HEK293 (cell line): ENCODE results near the gene FGD4.

Experiments
- CTCF ChIA-PET: fragments of 350-600 bp; formaldehyde crosslinking; extraction: SDS; loops from one replicate; lab custom pipeline; 2021; ENCODE audit warnings: antibody characterized with exemption; lab: Yijun Ruan, JAX
- POLR2A ChIA-PET: fragments of 300-600 bp; formaldehyde crosslinking; extraction: SDS; loops from one replicate; lab custom pipeline; 2020; ENCODE audit warnings: antibody characterized with exemption, inconsistent platforms; lab: Yijun Ruan, JAX
- H3K27ac ChIP-seq: fragments of 200-500 bp; sonication (Bioruptor generic); 2 replicates; pipeline ENCODE4 v1.5.1; 2014; ENCODE audit warnings: low read depth, low read length, control low read depth, inconsistent platforms; ENCODE audit errors: extremely low read depth
- H3K36me3 ChIP-seq, 2 experiments: fragments of 200-500 bp in 1 of 2; sonication (Bioruptor generic) in 1 of 2; 1 replicate in 1 of 2; 2 replicates in 1 of 2; pipeline ENCODE4 v1.5.1; 2014 to 2017; ENCODE audit warnings: inconsistent platforms in 2 of 2, low read length in 2 of 2; ENCODE audit not compliant: control insufficient read depth in 2 of 2, insufficient read depth in 1 of 2
- H3K4me1 ChIP-seq: fragments of 200-500 bp; sonication (Bioruptor generic); 2 replicates; pipeline ENCODE4 v1.5.1; 2014; ENCODE audit warnings: mild to moderate bottlenecking, low read length, inconsistent platforms; ENCODE audit not compliant: control insufficient read depth, insufficient read depth
- H3K4me3 ChIP-seq: 2 replicates; pipeline ENCODE4 v1.5.1; 2011; ENCODE audit warnings: low read depth, mild to moderate bottlenecking, control low read depth, low read length, moderate library complexity
- H3K9me3 ChIP-seq: fragments of 200-500 bp; sonication (Bioruptor generic); 2 replicates; pipeline ENCODE4 v1.5.1; 2014; ENCODE audit warnings: low read depth, low read length, inconsistent platforms; ENCODE audit not compliant: control insufficient read depth, insufficient read depth
- PRDM1 ChIP-seq: fragments of 450-650 bp; formaldehyde crosslinking; IDR thresholded peaks from 2 replicates; pipeline ENCODE4; 2016; ENCODE audit warnings: missing biosample characterization, missing genetic modification characterization
- RBAK ChIP-seq: fragments of 450-650 bp; formaldehyde crosslinking; IDR thresholded peaks from 2 replicates; pipeline ENCODE4 v1.5.1; 2016; ENCODE audit warnings: missing biosample characterization, missing genetic modification characterization
- SP2 ChIP-seq: fragments of 450-650 bp; formaldehyde crosslinking; IDR thresholded peaks from 2 replicates; pipeline ENCODE4 v1.5.1; 2016; ENCODE audit warnings: missing biosample characterization, missing genetic modification characterization
- ZBTB20 ChIP-seq: fragments of 450-650 bp; formaldehyde crosslinking; IDR thresholded peaks from 2 replicates; pipeline ENCODE4 v1.5.1; 2016; ENCODE audit warnings: missing biosample characterization, missing genetic modification characterization
- ZBTB48 ChIP-seq: fragments of 450-650 bp; formaldehyde crosslinking; IDR thresholded peaks from 2 replicates; pipeline ENCODE4 v1.5.1; 2016; ENCODE audit warnings: missing biosample characterization, missing genetic modification characterization
- ZNF112 ChIP-seq: fragments of 450-650 bp; formaldehyde crosslinking; IDR thresholded peaks from 2 replicates; pipeline ENCODE4 v1.5.0; 2017; ENCODE audit warnings: missing biosample characterization, missing genetic modification characterization
- ZNF133 ChIP-seq: fragments of 450-650 bp; formaldehyde crosslinking; IDR thresholded peaks from 2 replicates; pipeline ENCODE4 v1.5.1; 2016; ENCODE audit warnings: missing biosample characterization, missing genetic modification characterization
- ZNF155 ChIP-seq: fragments of 450-650 bp; formaldehyde crosslinking; IDR thresholded peaks from 2 replicates; pipeline ENCODE4 v1.5.1; 2016; ENCODE audit warnings: missing biosample characterization, missing genetic modification characterization
- ZNF174 ChIP-seq: fragments of 450-650 bp; formaldehyde crosslinking; IDR thresholded peaks from 2 replicates; pipeline ENCODE4 v1.5.0; 2017; ENCODE audit warnings: missing biosample characterization, mild to moderate bottlenecking, missing genetic modification characterization
- ZNF302 ChIP-seq: fragments of 450-650 bp; formaldehyde crosslinking; IDR thresholded peaks from 2 replicates; pipeline ENCODE4 v1.5.1; 2016; ENCODE audit warnings: missing biosample characterization, missing genetic modification characterization, low read depth
- ZNF544 ChIP-seq: fragments of 450-650 bp; formaldehyde crosslinking; IDR thresholded peaks from 2 replicates; pipeline ENCODE4 v1.5.0; 2017; ENCODE audit warnings: missing biosample characterization, missing genetic modification characterization
- ZNF571 ChIP-seq: fragments of 450-650 bp; formaldehyde crosslinking; IDR thresholded peaks from 2 replicates; pipeline ENCODE4 v1.5.0; 2017; ENCODE audit warnings: missing biosample characterization, missing genetic modification characterization
- ZNF664 ChIP-seq: fragments of 450-650 bp; formaldehyde crosslinking; IDR thresholded peaks from 2 replicates; pipeline ENCODE4 v1.5.1; 2016; ENCODE audit warnings: missing biosample characterization, missing genetic modification characterization
- TF ChIP-seq, protein P1 (sequence below): fragments of 450-650 bp; formaldehyde crosslinking; IDR thresholded peaks from 2 replicates; pipeline ENCODE4 v1.5.1; 2017; ENCODE audit warnings: missing biosample characterization, missing genetic modification characterization
- TF ChIP-seq, protein P2 (sequence below): fragments of 450-650 bp; formaldehyde crosslinking; IDR thresholded peaks from 2 replicates; pipeline ENCODE4 v1.5.1; 2016; ENCODE audit warnings: missing biosample characterization, missing genetic modification characterization
- TF ChIP-seq, protein P3 (sequence below): fragments of 450-650 bp; formaldehyde crosslinking; IDR thresholded peaks from 2 replicates; pipeline ENCODE4 v1.5.1; 2016; ENCODE audit warnings: missing biosample characterization, missing genetic modification characterization
- TF ChIP-seq, protein P4 (sequence below): fragments of 450-650 bp; formaldehyde crosslinking; IDR thresholded peaks from 2 replicates; pipeline ENCODE4 v1.5.1; 2016; ENCODE audit warnings: missing biosample characterization, missing genetic modification characterization
- TF ChIP-seq, protein P5 (sequence below): fragments of 450-650 bp; IDR thresholded peaks from 2 replicates; pipeline ENCODE4 v1.5.1; 2018; ENCODE audit warnings: missing biosample characterization, mild to moderate bottlenecking, missing genetic modification characterization
- TF ChIP-seq, protein P6 (sequence below): fragments of 450-650 bp; formaldehyde crosslinking; IDR thresholded peaks from 2 replicates; pipeline ENCODE4 v1.5.1; 2016; ENCODE audit warnings: missing biosample characterization, missing genetic modification characterization, borderline replicate concordance
- TF ChIP-seq, protein P7 (sequence below): fragments of 450-650 bp; formaldehyde crosslinking; IDR thresholded peaks from 2 replicates; pipeline ENCODE4 v1.5.1; 2017; ENCODE audit warnings: missing biosample characterization, missing genetic modification characterization

The FGD4 gene

DNA sequence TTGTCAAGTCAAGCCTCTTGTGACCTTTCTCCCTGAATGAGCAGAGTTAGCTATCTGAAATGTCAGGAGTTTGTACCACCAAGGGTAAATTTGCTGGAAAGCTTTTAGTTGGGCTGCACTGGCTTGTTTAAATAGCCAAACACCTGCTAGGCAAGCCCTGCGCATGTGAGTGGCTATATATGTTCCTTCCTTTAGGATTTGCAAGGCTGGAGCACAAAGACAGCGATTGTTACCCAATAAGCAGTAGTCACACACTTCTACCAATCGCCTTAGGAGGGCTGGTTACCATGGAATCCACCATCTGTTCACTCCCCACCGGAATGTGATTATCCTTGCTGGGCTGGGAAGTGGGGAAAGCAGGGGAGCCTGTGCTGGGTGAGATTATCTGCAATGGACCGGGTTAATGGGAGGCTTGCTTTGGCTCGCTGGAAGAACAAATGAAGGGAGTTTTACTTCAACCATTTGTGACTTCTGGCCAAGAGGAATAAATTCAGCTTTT, 102.5 kb downstream of the FGD4 start (continued):
- TF ChIP-seq ZBTB20 (tag by site-specific recombination) (no peak), ZNF571 (tag by site-specific recombination) (no peak), SP2 (peak; percentile 16; the same call in 1 of the 2 replicates), PRDM1 (tag by site-specific recombination) (peak; percentile 55), RBAK (tag by site-specific recombination) (no peak), ZNF133 (tag by site-specific recombination) (no peak), ZNF664 (tag by site-specific recombination) (no peak), ZNF544 (tag by site-specific recombination) (no peak), ZNF155 (tag by site-specific recombination) (no peak), ZBTB48 (tag by site-specific recombination) (no peak)
- TF ChIP-seq, protein P1, sequence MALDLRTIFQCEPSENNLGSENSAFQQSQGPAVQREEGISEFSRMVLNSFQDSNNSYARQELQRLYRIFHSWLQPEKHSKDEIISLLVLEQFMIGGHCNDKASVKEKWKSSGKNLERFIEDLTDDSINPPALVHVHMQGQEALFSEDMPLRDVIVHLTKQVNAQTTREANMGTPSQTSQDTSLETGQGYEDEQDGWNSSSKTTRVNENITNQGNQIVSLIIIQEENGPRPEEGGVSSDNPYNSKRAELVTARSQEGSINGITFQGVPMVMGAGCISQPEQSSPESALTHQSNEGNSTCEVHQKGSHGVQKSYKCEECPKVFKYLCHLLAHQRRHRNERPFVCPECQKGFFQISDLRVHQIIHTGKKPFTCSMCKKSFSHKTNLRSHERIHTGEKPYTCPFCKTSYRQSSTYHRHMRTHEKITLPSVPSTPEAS (tag by site-specific recombination) = no peak
- TF ChIP-seq, protein P2, sequence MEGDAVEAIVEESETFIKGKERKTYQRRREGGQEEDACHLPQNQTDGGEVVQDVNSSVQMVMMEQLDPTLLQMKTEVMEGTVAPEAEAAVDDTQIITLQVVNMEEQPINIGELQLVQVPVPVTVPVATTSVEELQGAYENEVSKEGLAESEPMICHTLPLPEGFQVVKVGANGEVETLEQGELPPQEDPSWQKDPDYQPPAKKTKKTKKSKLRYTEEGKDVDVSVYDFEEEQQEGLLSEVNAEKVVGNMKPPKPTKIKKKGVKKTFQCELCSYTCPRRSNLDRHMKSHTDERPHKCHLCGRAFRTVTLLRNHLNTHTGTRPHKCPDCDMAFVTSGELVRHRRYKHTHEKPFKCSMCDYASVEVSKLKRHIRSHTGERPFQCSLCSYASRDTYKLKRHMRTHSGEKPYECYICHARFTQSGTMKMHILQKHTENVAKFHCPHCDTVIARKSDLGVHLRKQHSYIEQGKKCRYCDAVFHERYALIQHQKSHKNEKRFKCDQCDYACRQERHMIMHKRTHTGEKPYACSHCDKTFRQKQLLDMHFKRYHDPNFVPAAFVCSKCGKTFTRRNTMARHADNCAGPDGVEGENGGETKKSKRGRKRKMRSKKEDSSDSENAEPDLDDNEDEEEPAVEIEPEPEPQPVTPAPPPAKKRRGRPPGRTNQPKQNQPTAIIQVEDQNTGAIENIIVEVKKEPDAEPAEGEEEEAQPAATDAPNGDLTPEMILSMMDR (tag by site-specific recombination) = no peak
- TF ChIP-seq, protein P3, sequence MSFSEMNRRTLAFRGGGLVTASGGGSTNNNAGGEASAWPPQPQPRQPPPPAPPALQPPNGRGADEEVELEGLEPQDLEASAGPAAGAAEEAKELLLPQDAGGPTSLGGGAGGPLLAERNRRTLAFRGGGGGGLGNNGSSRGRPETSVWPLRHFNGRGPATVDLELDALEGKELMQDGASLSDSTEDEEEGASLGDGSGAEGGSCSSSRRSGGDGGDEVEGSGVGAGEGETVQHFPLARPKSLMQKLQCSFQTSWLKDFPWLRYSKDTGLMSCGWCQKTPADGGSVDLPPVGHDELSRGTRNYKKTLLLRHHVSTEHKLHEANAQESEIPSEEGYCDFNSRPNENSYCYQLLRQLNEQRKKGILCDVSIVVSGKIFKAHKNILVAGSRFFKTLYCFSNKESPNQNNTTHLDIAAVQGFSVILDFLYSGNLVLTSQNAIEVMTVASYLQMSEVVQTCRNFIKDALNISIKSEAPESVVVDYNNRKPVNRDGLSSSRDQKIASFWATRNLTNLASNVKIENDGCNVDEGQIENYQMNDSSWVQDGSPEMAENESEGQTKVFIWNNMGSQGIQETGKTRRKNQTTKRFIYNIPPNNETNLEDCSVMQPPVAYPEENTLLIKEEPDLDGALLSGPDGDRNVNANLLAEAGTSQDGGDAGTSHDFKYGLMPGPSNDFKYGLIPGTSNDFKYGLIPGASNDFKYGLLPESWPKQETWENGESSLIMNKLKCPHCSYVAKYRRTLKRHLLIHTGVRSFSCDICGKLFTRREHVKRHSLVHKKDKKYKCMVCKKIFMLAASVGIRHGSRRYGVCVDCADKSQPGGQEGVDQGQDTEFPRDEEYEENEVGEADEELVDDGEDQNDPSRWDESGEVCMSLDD (tag by site-specific recombination) = no peak
- TF ChIP-seq, protein P4, sequence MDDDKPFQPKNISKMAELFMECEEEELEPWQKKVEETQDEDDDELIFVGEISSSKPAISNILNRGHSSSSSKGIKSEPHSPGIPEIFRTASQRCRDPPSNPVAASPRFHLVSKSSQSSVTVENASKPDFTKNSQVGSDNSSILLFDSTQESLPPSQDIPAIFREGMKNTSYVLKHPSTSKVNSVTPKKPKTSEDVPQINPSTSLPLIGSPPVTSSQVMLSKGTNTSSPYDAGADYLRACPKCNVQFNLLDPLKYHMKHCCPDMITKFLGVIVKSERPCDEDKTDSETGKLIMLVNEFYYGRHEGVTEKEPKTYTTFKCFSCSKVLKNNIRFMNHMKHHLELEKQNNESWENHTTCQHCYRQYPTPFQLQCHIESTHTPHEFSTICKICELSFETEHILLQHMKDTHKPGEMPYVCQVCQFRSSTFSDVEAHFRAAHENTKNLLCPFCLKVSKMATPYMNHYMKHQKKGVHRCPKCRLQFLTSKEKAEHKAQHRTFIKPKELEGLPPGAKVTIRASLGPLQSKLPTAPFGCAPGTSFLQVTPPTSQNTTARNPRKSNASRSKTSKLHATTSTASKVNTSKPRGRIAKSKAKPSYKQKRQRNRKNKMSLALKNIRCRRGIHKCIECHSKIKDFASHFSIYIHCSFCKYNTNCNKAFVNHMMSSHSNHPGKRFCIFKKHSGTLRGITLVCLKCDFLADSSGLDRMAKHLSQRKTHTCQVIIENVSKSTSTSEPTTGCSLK (tag by site-specific recombination) = no peak
- TF ChIP-seq, protein P5, sequence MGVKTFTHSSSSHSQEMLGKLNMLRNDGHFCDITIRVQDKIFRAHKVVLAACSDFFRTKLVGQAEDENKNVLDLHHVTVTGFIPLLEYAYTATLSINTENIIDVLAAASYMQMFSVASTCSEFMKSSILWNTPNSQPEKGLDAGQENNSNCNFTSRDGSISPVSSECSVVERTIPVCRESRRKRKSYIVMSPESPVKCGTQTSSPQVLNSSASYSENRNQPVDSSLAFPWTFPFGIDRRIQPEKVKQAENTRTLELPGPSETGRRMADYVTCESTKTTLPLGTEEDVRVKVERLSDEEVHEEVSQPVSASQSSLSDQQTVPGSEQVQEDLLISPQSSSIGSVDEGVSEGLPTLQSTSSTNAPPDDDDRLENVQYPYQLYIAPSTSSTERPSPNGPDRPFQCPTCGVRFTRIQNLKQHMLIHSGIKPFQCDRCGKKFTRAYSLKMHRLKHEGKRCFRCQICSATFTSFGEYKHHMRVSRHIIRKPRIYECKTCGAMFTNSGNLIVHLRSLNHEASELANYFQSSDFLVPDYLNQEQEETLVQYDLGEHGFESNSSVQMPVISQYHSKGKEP (tag by site-specific recombination) = no peak

DNA sequence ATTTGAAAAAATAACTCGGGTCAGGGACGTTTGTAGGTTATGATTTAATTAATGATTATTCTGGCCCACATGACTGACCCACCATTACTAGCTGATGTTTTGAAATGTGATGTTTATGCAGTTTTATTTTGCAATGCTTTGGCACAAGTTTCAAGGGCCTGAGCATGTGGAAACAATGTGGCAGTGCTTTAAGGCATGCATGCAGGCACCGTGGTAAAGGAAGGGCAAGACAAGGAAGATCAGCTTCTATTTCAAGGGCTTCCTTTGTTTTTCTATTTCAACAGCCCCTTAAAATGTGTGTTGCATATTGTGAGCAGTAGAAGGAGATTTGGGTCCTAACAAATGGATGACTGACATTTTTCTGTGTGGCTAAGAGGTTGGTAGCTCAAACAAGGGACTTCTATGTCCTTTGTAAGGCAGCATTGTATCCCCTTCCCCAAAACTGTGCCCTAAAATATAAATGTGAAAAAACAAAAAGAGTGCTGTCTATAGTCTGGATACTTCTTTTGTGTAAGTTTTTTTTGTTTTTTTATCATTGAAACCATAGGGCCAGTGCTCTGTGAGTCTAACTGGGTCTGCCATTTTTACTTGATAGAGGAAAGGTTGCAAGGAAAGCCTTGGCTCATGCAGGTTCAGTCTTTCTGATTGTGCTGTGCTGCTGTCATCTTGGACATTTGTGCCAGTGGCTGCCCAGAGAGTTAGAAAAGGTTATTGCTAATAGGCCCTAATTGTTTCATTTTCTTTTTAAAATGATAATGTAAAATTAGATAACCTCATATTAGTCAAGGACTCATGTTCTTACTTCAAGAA, 103.5 kb downstream of the FGD4 start:
- H3K4me3 ChIP-seq = no peak overlapping the region
- ChIA-PET POLR2A (no interaction called here), CTCF (interaction anchor here (0.7 kb wide), 1 partner anchor 182 kb away, joined by 3 read pairs; no protein-coding TSS in a partner anchor)
- H3K4me1 ChIP-seq = peaks cover 16% of the 10 kb centered on the region
- no peak for TF ChIP-seq ZNF174 (tag by site-specific recombination)
- TF ChIP-seq, protein P6, sequence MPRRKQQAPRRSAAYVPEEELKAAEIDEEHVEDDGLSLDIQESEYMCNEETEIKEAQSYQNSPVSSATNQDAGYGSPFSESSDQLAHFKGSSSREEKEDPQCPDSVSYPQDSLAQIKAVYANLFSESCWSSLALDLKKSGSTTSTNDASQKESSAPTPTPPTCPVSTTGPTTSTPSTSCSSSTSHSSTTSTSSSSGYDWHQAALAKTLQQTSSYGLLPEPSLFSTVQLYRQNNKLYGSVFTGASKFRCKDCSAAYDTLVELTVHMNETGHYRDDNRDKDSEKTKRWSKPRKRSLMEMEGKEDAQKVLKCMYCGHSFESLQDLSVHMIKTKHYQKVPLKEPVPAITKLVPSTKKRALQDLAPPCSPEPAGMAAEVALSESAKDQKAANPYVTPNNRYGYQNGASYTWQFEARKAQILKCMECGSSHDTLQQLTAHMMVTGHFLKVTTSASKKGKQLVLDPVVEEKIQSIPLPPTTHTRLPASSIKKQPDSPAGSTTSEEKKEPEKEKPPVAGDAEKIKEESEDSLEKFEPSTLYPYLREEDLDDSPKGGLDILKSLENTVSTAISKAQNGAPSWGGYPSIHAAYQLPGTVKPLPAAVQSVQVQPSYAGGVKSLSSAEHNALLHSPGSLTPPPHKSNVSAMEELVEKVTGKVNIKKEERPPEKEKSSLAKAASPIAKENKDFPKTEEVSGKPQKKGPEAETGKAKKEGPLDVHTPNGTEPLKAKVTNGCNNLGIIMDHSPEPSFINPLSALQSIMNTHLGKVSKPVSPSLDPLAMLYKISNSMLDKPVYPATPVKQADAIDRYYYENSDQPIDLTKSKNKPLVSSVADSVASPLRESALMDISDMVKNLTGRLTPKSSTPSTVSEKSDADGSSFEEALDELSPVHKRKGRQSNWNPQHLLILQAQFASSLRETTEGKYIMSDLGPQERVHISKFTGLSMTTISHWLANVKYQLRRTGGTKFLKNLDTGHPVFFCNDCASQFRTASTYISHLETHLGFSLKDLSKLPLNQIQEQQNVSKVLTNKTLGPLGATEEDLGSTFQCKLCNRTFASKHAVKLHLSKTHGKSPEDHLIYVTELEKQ (tag by site-specific recombination) = no peak
- no peak for TF ChIP-seq ZNF302 (tag by site-specific recombination)
- TF ChIP-seq ZBTB48 (tag by site-specific recombination) = 0 out of 2 replicates have a peak, but pooled peaks have one; percentile 24
- TF ChIP-seq ZNF112 (tag by site-specific recombination) = no peak
- TF ChIP-seq, protein P7, sequence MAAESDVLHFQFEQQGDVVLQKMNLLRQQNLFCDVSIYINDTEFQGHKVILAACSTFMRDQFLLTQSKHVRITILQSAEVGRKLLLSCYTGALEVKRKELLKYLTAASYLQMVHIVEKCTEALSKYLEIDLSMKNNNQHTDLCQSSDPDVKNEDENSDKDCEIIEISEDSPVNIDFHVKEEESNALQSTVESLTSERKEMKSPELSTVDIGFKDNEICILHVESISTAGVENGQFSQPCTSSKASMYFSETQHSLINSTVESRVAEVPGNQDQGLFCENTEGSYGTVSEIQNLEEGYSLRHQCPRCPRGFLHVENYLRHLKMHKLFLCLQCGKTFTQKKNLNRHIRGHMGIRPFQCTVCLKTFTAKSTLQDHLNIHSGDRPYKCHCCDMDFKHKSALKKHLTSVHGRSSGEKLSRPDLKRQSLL (tag by site-specific recombination) = no peak
- H3K36me3 ChIP-seq = no peaks in the 10 kb centered on the region
- no peaks in the 10 kb centered on the region for H3K9me3 ChIP-seq
- H3K27ac ChIP-seq = no peak overlapping the region
